Measurements from ENCODE around the gene TRAF7. TPM values are rescaled to one million over a fixed set of nuclear protein-coding genes. Genes with fewer than 3 reads are reported as not detected.

The TRAF7 gene
- total RNA-seq, 2 experiments from 2014 or later = 77.1 to 80.3 TPM

- H3K27ac Mint-ChIP-seq = no peak overlapping the region
- H3K4me1 Mint-ChIP-seq (ENCODE audit: low read depth) = peaks cover 22% of the 10 kb centered on the region
- no peak for DNase-seq
- peaks cover 23% of the 10 kb centered on the region for H3K36me3 Mint-ChIP-seq
- no peaks in the 10 kb centered on the region for H3K9me3 Mint-ChIP-seq
- H3K27me3 Mint-ChIP-seq = no peaks in the 10 kb centered on the region
- ChIA-PET CTCF (no interaction called here), POLR2A (interaction anchor here (0.9 kb wide), 1 partner anchor 24 kb away, joined by 3 read pairs; the partner anchor contains the start of gene DNASE1L2)
- intact Hi-C loops (cut with micrococcal nuclease) = no loop called here
- H3K4me3 Mint-ChIP-seq = peak overlapping the region; percentile 76
These were observed 57.1 kb downstream of the TRAF7 start for GRCh38 chr16:2212362-2213324.

GRCh38 chr16:2213817-2214718, 58.5 kb downstream of the TRAF7 start:
- H3K9me3 Mint-ChIP-seq = no peaks in the 10 kb centered on the region
- no peak overlapping the region for H3K27ac Mint-ChIP-seq
- H3K4me1 Mint-ChIP-seq (ENCODE audit: low read depth) = peaks cover 20% of the 10 kb centered on the region
- H3K4me3 Mint-ChIP-seq = peak overlapping the region; percentile 76
- no peaks in the 10 kb centered on the region for H3K27me3 Mint-ChIP-seq
- intact Hi-C loops (cut with micrococcal nuclease) = loop anchor here (2.0 kb wide), 2 partner anchors 55 to 59 kb away; partner anchors contain the start of genes RNPS1 and TRAF7
- DNase-seq = peak; percentile 27
- CTCF ChIA-PET = interaction anchor here (0.6 to 2.6 kb wide), 5 partner anchors 8 to 37 kb away, joined by 3 to 11 read pairs (median 4); partner anchors contain the start of genes E4F1 and ECI1
- peaks cover 16% of the 10 kb centered on the region for H3K36me3 Mint-ChIP-seq
- POLR2A ChIA-PET = interaction anchor here (1.0 to 2.3 kb wide), 9 partner anchors 8 to 324 kb away, joined by 3 to 18 read pairs (median 5); partner anchors contain the start of genes E4F1, MLST8, PDPK1 and TRAF7

GRCh38 chr16:2214719-2214968, 59.1 kb downstream of the TRAF7 start, which contains the start of gene PGP:
PGP (minus strand) TSS chr16:2214840; CDS start chr16:2214777, 63 bp downstream.
- intact Hi-C loops (cut with micrococcal nuclease) = loop anchor here (2.0 kb wide), 2 partner anchors 54 to 60 kb away; partner anchors contain the start of genes RNPS1 and TRAF7
- Mint-ChIP-seq H3K27ac (peak within 1 kb of the TSS; percentile 92), H3K9me3 (no peaks in the 10 kb centered on the region), H3K36me3 (peaks cover 16% of the 10 kb centered on the region), H3K27me3 (no peaks in the 10 kb centered on the region), H3K4me3 (peak within 1 kb of the TSS; percentile 86), H3K4me1 (ENCODE audit: low read depth) (peaks cover 20% of the 10 kb centered on the region)
- POLR2A ChIA-PET = interaction anchor here (1.0 to 2.3 kb wide), 9 partner anchors 9 to 323 kb away, joined by 3 to 18 read pairs (median 5); partner anchors contain the start of genes E4F1, MLST8, PDPK1 and TRAF7
- DNase-seq = no peak
- CTCF ChIA-PET = interaction anchor here (0.6 to 2.6 kb wide), 6 partner anchors 8 to 192 kb away, joined by 3 to 11 read pairs (median 4); partner anchors contain the start of genes E4F1 and ECI1

- H3K4me1 Mint-ChIP-seq (ENCODE audit: low read depth) = peaks cover 20% of the 10 kb centered on the region
- peak overlapping the region; percentile 86 for H3K4me3 Mint-ChIP-seq
- ChIA-PET POLR2A (interaction anchor here (0.7 kb wide), 1 partner anchor 444 kb away, joined by 5 read pairs; no protein-coding TSS in a partner anchor), CTCF (interaction anchor here (2.6 kb wide), 1 partner anchor 22 kb away, joined by 11 read pairs; no protein-coding TSS in a partner anchor)
- no peak for DNase-seq
- intact Hi-C loops (cut with micrococcal nuclease) = no loop called here
- peak overlapping the region; percentile 38 for H3K27ac Mint-ChIP-seq
- H3K9me3 Mint-ChIP-seq = no peaks in the 10 kb centered on the region
- H3K36me3 Mint-ChIP-seq = peaks cover 14% of the 10 kb centered on the region
- no peaks in the 10 kb centered on the region for H3K27me3 Mint-ChIP-seq
These were observed 60.7 kb downstream of the TRAF7 start for GRCh38 chr16:2216330-2216729.

- peak; percentile 100 for DNase-seq
- intact Hi-C loops (cut with micrococcal nuclease) = loop anchor here (1.0 to 2.0 kb wide), 5 partner anchors 8 to 68 kb away; partner anchors contain the start of genes ECI1, MLST8, RNPS1 and TRAF7
- H3K4me1 Mint-ChIP-seq (ENCODE audit: low read depth) = peaks cover 16% of the 10 kb centered on the region
These were observed 67.8 kb downstream of the TRAF7 start, which contains the start of gene E4F1 for GRCh38 chr16:2223221-2223941. E4F1 (plus strand) TSS chr16:2223591; CDS start chr16:2223614, 23 bp downstream.

GRCh38 chr16:2223942-2224486, 68.4 kb downstream of the TRAF7 start:
- POLR2A ChIA-PET = interaction anchor here (1.0 to 3.1 kb wide), 3 partner anchors 9 to 69 kb away, joined by 3 to 11 read pairs (median 4); partner anchors contain the start of genes PGP and TRAF7
- intact Hi-C loops (cut with micrococcal nuclease) = loop anchor here (1.0 to 2.0 kb wide), 5 partner anchors 9 to 69 kb away; partner anchors contain the start of genes ECI1, MLST8, RNPS1 and TRAF7
- H3K9me3 Mint-ChIP-seq = no peaks in the 10 kb centered on the region
- H3K4me1 Mint-ChIP-seq (ENCODE audit: low read depth) = peaks cover 16% of the 10 kb centered on the region
- H3K4me3 Mint-ChIP-seq = peak overlapping the region; percentile 81
- H3K36me3 Mint-ChIP-seq = no peaks in the 10 kb centered on the region
- no peaks in the 10 kb centered on the region for H3K27me3 Mint-ChIP-seq
- H3K27ac Mint-ChIP-seq = peak overlapping the region; percentile 45
- CTCF ChIA-PET = interaction anchor here (1.8 kb wide), 1 partner anchor 29 kb away, joined by 8 read pairs; no protein-coding TSS in a partner anchor
- DNase-seq = peak; percentile 48

More at GRCh38 chr16:2223221-2223941, 67.8 kb downstream of the TRAF7 start, which contains the start of gene E4F1:
- Mint-ChIP-seq H3K27me3 (no peaks in the 10 kb centered on the region), H3K4me3 (peak within 1 kb of the TSS; percentile 81), H3K27ac (peak within 1 kb of the TSS; percentile 45), H3K9me3 (no peaks in the 10 kb centered on the region), H3K36me3 (no peaks in the 10 kb centered on the region)
- ChIA-PET CTCF (interaction anchor here (0.9 to 1.8 kb wide), 4 partner anchors 9 to 278 kb away, joined by 3 to 8 read pairs (median 4); partner anchors contain the start of gene PGP), POLR2A (interaction anchor here (0.7 to 3.1 kb wide), 5 partner anchors 9 to 68 kb away, joined by 3 to 11 read pairs (median 3); partner anchors contain the start of genes ECI1, PGP and TRAF7)

- ChIA-PET CTCF (no interaction called here), POLR2A (interaction anchor here (1.1 to 1.7 kb wide), 2 partner anchors 12 to 24 kb away, joined by 3 read pairs; partner anchors contain the start of gene PGP)
- Mint-ChIP-seq H3K4me1 (ENCODE audit: low read depth) (peaks cover 16% of the 10 kb centered on the region), H3K27ac (no peak overlapping the region), H3K27me3 (no peaks in the 10 kb centered on the region), H3K36me3 (peaks cover 9% of the 10 kb centered on the region), H3K9me3 (no peaks in the 10 kb centered on the region), H3K4me3 (no peak overlapping the region)
- intact Hi-C loops (cut with micrococcal nuclease) = no loop called here
- DNase-seq = no peak
These were observed 70.7 kb downstream of the TRAF7 start for GRCh38 chr16:2226245-2226793.

- H3K27ac Mint-ChIP-seq = no peak overlapping the region
- H3K27me3 Mint-ChIP-seq = no peaks in the 10 kb centered on the region
- H3K4me3 Mint-ChIP-seq = no peak overlapping the region
- no peak for DNase-seq
- ChIA-PET POLR2A (interaction anchor here (1.1 to 1.7 kb wide), 2 partner anchors 12 to 24 kb away, joined by 3 read pairs; partner anchors contain the start of gene PGP), CTCF (no interaction called here)
- peaks cover 16% of the 10 kb centered on the region for H3K4me1 Mint-ChIP-seq (ENCODE audit: low read depth)
- intact Hi-C loops (cut with micrococcal nuclease) = no loop called here
- H3K9me3 Mint-ChIP-seq = no peaks in the 10 kb centered on the region
- peaks cover 10% of the 10 kb centered on the region for H3K36me3 Mint-ChIP-seq
These were observed 71.3 kb downstream of the TRAF7 start for GRCh38 chr16:2226918-2227317.

Data from activated CD4-positive, alpha-beta memory T cell treated with anti-CD3 and anti-CD28 coated beads for 36 hours (primary cell).